ENCODE data around the gene GAS6.
"Not testable (repeated sequence)": the region's sequence is repeated elsewhere in the genome, so short reads cannot be mapped to it uniquely, and the experiment has no call there.

Gene GAS6

GRCh38 chr13:113835461-113836270, 28.2 kb downstream of the GAS6 start:
- DNase-seq: no peak

- no peak for DNase-seq
Observed at GRCh38 chr13:113834496-113835200, 29.2 kb downstream of the GAS6 start.

GRCh38 chr13:113834006-113834405, 29.9 kb downstream of the GAS6 start:
- not testable (repeated sequence) for DNase-seq

- DNase-seq: no peak
Observed at GRCh38 chr13:113833111-113833830, 30.6 kb downstream of the GAS6 start.

GRCh38 chr13:113832631-113833030, 31.2 kb downstream of the GAS6 start:
- DNase-seq: no peak

- DNase-seq: no peak
Observed at GRCh38 chr13:113832205-113832604, 31.7 kb downstream of the GAS6 start.

GRCh38 chr13:113831061-113831460, 32.8 kb downstream of the GAS6 start:
- DNase-seq: no peak

- DNase-seq: not testable (repeated sequence)
Observed at GRCh38 chr13:113830426-113830950, 33.4 kb downstream of the GAS6 start.

- DNase-seq: no peak
Observed at GRCh38 chr13:113828282-113828825, 35.5 kb downstream of the GAS6 start.

- no peak for DNase-seq
Observed at GRCh38 chr13:113827021-113827420, 36.9 kb downstream of the GAS6 start.

GRCh38 chr13:113826446-113826845, 37.4 kb downstream of the GAS6 start:
- DNase-seq: not testable (repeated sequence)

GRCh38 chr13:113825841-113826240, 38.0 kb downstream of the GAS6 start:
- no peak for DNase-seq

- no peak for DNase-seq
Observed at GRCh38 chr13:113823771-113824170, 40.1 kb downstream of the GAS6 start.

- no peak for DNase-seq
Observed at GRCh38 chr13:113822956-113823744, 40.7 kb downstream of the GAS6 start.

- DNase-seq: no peak
Observed at GRCh38 chr13:113822266-113822665, 41.6 kb downstream of the GAS6 start.

- DNase-seq: no peak
Observed at GRCh38 chr13:113821847-113822246, 42.0 kb downstream of the GAS6 start.

GRCh38 chr13:113820813-113821651, 42.8 kb downstream of the GAS6 start:
- DNase-seq: no peak

GRCh38 chr13:113819731-113820715, 43.9 kb downstream of the GAS6 start:
- no peak for DNase-seq

- DNase-seq: no peak
Observed at GRCh38 chr13:113819341-113819730, 44.5 kb downstream of the GAS6 start.

- no peak for DNase-seq
Observed at GRCh38 chr13:113818700-113819295, 45.1 kb downstream of the GAS6 start.

Data from stimulated activated naive CD4-positive, alpha-beta T cell (primary cell).